HepG2 (cell line): ENCODE data around the gene IGFLR1. TPM values are rescaled to one million over a fixed set of nuclear protein-coding genes. Genes with fewer than 3 reads are reported as not detected.

ENCODE experiments used
- AHR ChIP-seq: IDR thresholded peaks from 2 replicates; pipeline ENCODE4 v1.6.1; 2018; ENCODE audit warnings: missing genetic modification reagents, missing compliant biosample characterization
- EEA1 ChIP-seq: sonication (generic); formaldehyde crosslinking; IDR thresholded peaks from 2 replicates; pipeline ENCODE4 v1.5.1; 2020; ENCODE audit warnings: mild to moderate bottlenecking, missing genetic modification reagents, borderline replicate concordance
- HNF1B ChIP-seq: sonication (generic); formaldehyde crosslinking; IDR thresholded peaks from 2 replicates; pipeline ENCODE4 v1.5.1; 2020; ENCODE audit warnings: mild to moderate bottlenecking, moderate library complexity, missing genetic modification reagents
- HNF4G ChIP-seq, 2 experiments: sonication (generic) in 1 of 2; formaldehyde crosslinking in 1 of 2; IDR thresholded peaks; 2 replicates each; pipeline versions ENCODE4 v1.4.0 to v1.6.1; 2011 to 2020; ENCODE audit warnings: borderline replicate concordance in 2 of 2, low read depth in 2 of 2, mild to moderate bottlenecking in 2 of 2, low read length in 1 of 2, missing genetic modification reagents in 1 of 2, moderate library complexity in 1 of 2
- MNT ChIP-seq: fragments of 450-650 bp; IDR thresholded peaks from 2 replicates; pipeline ENCODE4 v1.6.1; 2016
- PATZ1 ChIP-seq: sonication (generic); formaldehyde crosslinking; IDR thresholded peaks from 2 replicates; pipeline ENCODE4 v1.4.0; 2020; ENCODE audit warnings: missing genetic modification reagents
- PBX3 ChIP-seq: sonication (generic); formaldehyde crosslinking; IDR thresholded peaks from 2 replicates; pipeline ENCODE4 v1.8.1; 2023; ENCODE audit warnings: missing genetic modification reagents, inconsistent platforms, borderline replicate concordance
- SAFB2 ChIP-seq: sonication (generic); formaldehyde crosslinking; IDR thresholded peaks from 2 replicates; pipeline ENCODE4 v1.5.1; 2020; ENCODE audit warnings: missing genetic modification reagents, low read depth, mild to moderate bottlenecking, borderline replicate concordance
- SIX4 ChIP-seq: sonication (generic); formaldehyde crosslinking; IDR thresholded peaks from 2 replicates; pipeline ENCODE4 v1.4.0; 2020; ENCODE audit warnings: missing genetic modification reagents
- U2AF2 ChIP-seq: fragments of 200-400 bp; formaldehyde crosslinking; IDR thresholded peaks from 2 replicates; pipeline ENCODE4 v1.6.1; 2017; ENCODE audit warnings: low read depth, mild to moderate bottlenecking, low read length
- YEATS2 ChIP-seq: sonication (generic); formaldehyde crosslinking; IDR thresholded peaks from 2 replicates; pipeline ENCODE4 v1.4.0; 2020; ENCODE audit warnings: missing genetic modification reagents, borderline replicate concordance
- ZBTB44 ChIP-seq: sonication (generic); formaldehyde crosslinking; IDR thresholded peaks from 2 replicates; pipeline ENCODE4 v1.4.0; 2020; ENCODE audit warnings: missing genetic modification reagents
- ZNF224 ChIP-seq: sonication (generic); formaldehyde crosslinking; IDR thresholded peaks from 2 replicates; pipeline ENCODE4 v1.5.0; 2020; ENCODE audit warnings: mild to moderate bottlenecking, missing genetic modification reagents
- ZNF282 ChIP-seq: fragments of 450-650 bp; IDR thresholded peaks from 2 replicates; pipeline ENCODE4 v1.6.1; 2018; ENCODE audit not compliant: partially characterized antibody
- ZNF350 ChIP-seq: sonication (generic); formaldehyde crosslinking; IDR thresholded peaks from 2 replicates; pipeline ENCODE4 v1.4.0; 2020; ENCODE audit warnings: mild to moderate bottlenecking, low read depth, missing genetic modification reagents, borderline replicate concordance
- ZNF496 ChIP-seq: sonication (generic); formaldehyde crosslinking; IDR thresholded peaks from 2 replicates; pipeline ENCODE4 v1.8.1; 2023; ENCODE audit warnings: mild to moderate bottlenecking, moderate library complexity, missing genetic modification reagents; ENCODE audit not compliant: insufficient replicate concordance
- ZNF670 ChIP-seq: sonication (generic); formaldehyde crosslinking; IDR thresholded peaks from 2 replicates; pipeline ENCODE4 v1.8.0; 2022; ENCODE audit warnings: mild to moderate bottlenecking, missing genetic modification reagents, borderline replicate concordance
- ZNF788 ChIP-seq: sonication (generic); formaldehyde crosslinking; IDR thresholded peaks from 2 replicates; pipeline ENCODE4 v1.5.0; 2020; ENCODE audit warnings: mild to moderate bottlenecking, missing genetic modification reagents, borderline replicate concordance
- polyA plus RNA-seq, 8 experiments: library from polyadenylated mRNA; depleted of rRNA in 3 of 8; stranded (reverse) in 7 of 8; unstranded in 1 of 8; fragments of >200 nt; fragmentation: Illumina TruSeq in 4 of 8; extraction: Trizol in 4 of 8; gene quantifications; 2 replicates each; pipeline versions ENCODE4 v1.2.1 to v1.2.3, GENCODE V29; 2011 to 2016; ENCODE audit warnings: low read depth in 4 of 8, missing spikeins in 1 of 8, mixed read lengths in 1 of 8; ENCODE audit not compliant: insufficient read depth in 1 of 8
- total RNA-seq, 5 experiments: library from RNA; depleted of rRNA; stranded (reverse); fragments of >200 nt; fragmentation: Illumina TruSeq; extraction: Trizol; gene quantifications; 2 replicates each; pipeline ENCODE4 v1.2.3, GENCODE V29; 2016; ENCODE audit warnings: low read depth in 1 of 5

Gene IGFLR1
- total and polyA plus RNA-seq, 2 of the 13 experiments (the other 11 are each of a cell fraction or from before 2014, with no cell fraction given) = 5.4 to 8.9 TPM

GRCh38 chr19:35716801-35717664, 25.2 kb downstream of the IGFLR1 start (continued):
- TF ChIP-seq HNF1B (CRISPR knock-in tag) = 0 out of 2 replicates have a peak, but pooled peaks have one; percentile 6
- TF ChIP-seq AHR (CRISPR knock-in tag) = no peak; the same call in 1 of the 2 replicates
- TF ChIP-seq ZBTB44 (CRISPR knock-in tag) = no peak
- no peak; the same call in 1 of the 2 replicates for TF ChIP-seq ZNF224 (CRISPR knock-in tag)
- TF ChIP-seq U2AF2 = no peak
- TF ChIP-seq ZNF282 = no peak
- peak; percentile 8; the same call in 1 of the 2 replicates for TF ChIP-seq SAFB2 (CRISPR knock-in tag)
- TF ChIP-seq SIX4 (CRISPR knock-in tag) = 0 out of 2 replicates have a peak, but pooled peaks have one; percentile 25
- TF ChIP-seq PATZ1 (CRISPR knock-in tag) = peak; percentile 60
- TF ChIP-seq ZNF496 (CRISPR knock-in tag) = no peak
- 0 out of 2 replicates have a peak, but pooled peaks have one; percentile 13 for TF ChIP-seq HNF4G (IDR thresholded peaks at IDR 0.05; ENCODE audit: borderline replicate concordance, low read depth, low read length)
- no peak for TF ChIP-seq HNF4G (CRISPR knock-in tag; IDR thresholded peaks at IDR 0.05; ENCODE audit: borderline replicate concordance, low read depth)
- peak; percentile 76; the same call in 1 of the 2 replicates for TF ChIP-seq ZNF788 (CRISPR knock-in tag)
- TF ChIP-seq MNT = peak; percentile 33
- TF ChIP-seq ZNF350 (CRISPR knock-in tag) = peak; percentile 68; the same call in 1 of the 2 replicates
- peak; percentile 99 for TF ChIP-seq ZNF670
- TF ChIP-seq PBX3 = no peak
- TF ChIP-seq YEATS2 (CRISPR knock-in tag) = peak; percentile 44; the same call in 1 of the 2 replicates
- TF ChIP-seq EEA1 (CRISPR knock-in tag) = no peak
